Body of pancreas (tissue), 4 donors: Measurements from ENCODE around the gene ZNF324B.

ENCODE experiments used
- CTCF ChIP-seq, 7 experiments: fragments of 450-650 bp in 4 of 7; fragments of 200-600 bp in 3 of 7; sonication (generic) in 3 of 7; IDR thresholded peaks; one replicate each; pipeline ENCODE4 v1.5.1; 2016 to 2019; ENCODE audit warnings: antibody characterized with exemption in 7 of 7
- POLR2A ChIP-seq, 3 donors: fragments of 450-650 bp; IDR thresholded peaks; one replicate each; pipeline ENCODE4 v1.6.1; 2016; ENCODE audit warnings: antibody characterized with exemption in 3 of 3, mild to moderate bottlenecking in 2 of 3

DNA sequence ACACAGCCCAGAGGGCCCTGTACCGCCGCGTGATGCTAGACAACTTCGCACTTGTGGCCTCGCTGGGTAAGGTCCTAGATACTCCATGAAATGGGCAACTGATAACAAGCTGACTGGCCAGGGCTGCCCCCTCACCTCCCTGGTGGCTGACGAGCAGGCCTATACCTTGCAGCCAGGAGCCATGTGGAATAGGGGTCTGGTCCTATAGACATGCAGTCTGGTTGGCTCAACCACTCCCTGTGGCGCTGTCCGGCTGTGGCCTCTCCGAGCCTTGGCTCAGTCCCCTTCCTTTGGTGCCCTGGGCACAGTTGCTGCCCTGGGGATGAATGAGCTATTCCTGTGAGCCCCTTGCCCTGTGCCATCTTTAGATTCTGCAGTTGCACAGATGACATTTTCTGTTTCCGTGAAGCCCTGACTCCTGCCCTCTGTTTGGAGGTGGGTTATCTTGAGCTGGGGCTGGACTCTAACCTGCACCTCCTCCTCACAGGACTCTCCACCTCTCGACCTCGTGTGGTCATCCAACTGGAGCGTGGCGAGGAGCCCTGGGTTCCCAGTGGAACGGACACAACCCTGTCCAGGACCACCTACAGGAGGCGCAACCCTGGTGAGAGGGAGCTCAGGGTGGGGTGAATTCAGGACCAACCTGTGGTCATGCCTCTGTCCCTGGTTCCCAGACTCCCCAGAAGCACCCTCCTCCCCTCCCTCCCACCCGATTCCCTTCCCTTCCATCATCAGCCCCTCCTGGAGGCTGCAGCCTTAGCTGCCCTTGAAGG lies 18.0 kb downstream of the ZNF324B start:
- no peak for TF ChIP-seq CTCF (IDR thresholded peaks at IDR 0.05)
- TF ChIP-seq POLR2A (IDR thresholded peaks at IDR 0.05): no peak
